ENCODE measurements around the gene CNTN5.

DNA sequence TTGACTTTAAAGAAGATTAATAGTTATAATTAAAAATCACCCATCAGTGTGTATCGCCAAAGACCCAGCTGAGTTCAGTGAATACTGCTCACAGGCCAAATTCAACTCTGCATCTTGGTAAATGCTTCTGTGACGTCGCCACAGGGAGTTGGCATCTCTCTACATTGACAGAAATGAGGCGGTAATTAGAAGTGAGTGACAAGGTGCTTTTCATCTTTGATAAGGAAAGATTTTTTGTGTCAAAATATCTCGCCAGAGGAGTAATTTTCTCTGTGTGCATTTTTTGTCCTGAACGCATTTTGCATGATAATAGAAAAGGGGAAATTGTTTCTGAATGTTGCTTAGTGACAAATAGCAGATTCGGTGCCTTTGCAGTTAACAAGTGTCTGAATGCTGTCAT lies 345.8 kb downstream of the CNTN5 start:
- TF ChIP-seq, protein P1, sequence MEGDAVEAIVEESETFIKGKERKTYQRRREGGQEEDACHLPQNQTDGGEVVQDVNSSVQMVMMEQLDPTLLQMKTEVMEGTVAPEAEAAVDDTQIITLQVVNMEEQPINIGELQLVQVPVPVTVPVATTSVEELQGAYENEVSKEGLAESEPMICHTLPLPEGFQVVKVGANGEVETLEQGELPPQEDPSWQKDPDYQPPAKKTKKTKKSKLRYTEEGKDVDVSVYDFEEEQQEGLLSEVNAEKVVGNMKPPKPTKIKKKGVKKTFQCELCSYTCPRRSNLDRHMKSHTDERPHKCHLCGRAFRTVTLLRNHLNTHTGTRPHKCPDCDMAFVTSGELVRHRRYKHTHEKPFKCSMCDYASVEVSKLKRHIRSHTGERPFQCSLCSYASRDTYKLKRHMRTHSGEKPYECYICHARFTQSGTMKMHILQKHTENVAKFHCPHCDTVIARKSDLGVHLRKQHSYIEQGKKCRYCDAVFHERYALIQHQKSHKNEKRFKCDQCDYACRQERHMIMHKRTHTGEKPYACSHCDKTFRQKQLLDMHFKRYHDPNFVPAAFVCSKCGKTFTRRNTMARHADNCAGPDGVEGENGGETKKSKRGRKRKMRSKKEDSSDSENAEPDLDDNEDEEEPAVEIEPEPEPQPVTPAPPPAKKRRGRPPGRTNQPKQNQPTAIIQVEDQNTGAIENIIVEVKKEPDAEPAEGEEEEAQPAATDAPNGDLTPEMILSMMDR (IDR thresholded peaks at IDR 0.05 in 4 of 5, conservative IDR thresholded peaks at IDR 0.05 in 1 of 5), result no peak
- TF ChIP-seq POLR2A (IDR thresholded peaks at IDR 0.05), result no peak

All from gastrocnemius medialis (tissue), 4 donors.